Effector memory CD4-positive, alpha-beta T cell (primary cell): ENCODE results near the gene FAM3A.

ENCODE experiments used
- DNase-seq, 3 donors: peaks; one replicate each; pipeline ENCODE4 v3.0.0-alpha.2; 2020
- H3K27ac ChIP-seq: 2 replicates; pipeline ENCODE4 v1.7.0; 2013; ENCODE audit warnings: mild to moderate bottlenecking, low read length, moderate library complexity; ENCODE audit not compliant: insufficient read depth, poor library complexity, severe bottlenecking
- H3K27me3 ChIP-seq: replicated peaks from 2 replicates; pipeline ENCODE4 v1.7.0; 2013; ENCODE audit warnings: mild to moderate bottlenecking, low read length; ENCODE audit not compliant: insufficient read depth, control insufficient read depth, poor library complexity, severe bottlenecking
- H3K36me3 ChIP-seq: 2 replicates; pipeline ENCODE4 v1.7.0; 2013; ENCODE audit warnings: mild to moderate bottlenecking, low read length, moderate library complexity; ENCODE audit not compliant: control insufficient read depth, insufficient read depth
- H3K4me1 ChIP-seq: 2 replicates; pipeline ENCODE4 v1.7.0; 2013; ENCODE audit warnings: low read length, mild to moderate bottlenecking; ENCODE audit not compliant: control insufficient read depth, insufficient read depth, poor library complexity, severe bottlenecking
- H3K4me3 ChIP-seq: 2 replicates; pipeline ENCODE4 v1.7.0; 2013; ENCODE audit warnings: low read length, low read depth, mild to moderate bottlenecking; ENCODE audit not compliant: insufficient read depth, poor library complexity, severe bottlenecking
- H3K9me3 ChIP-seq: 2 replicates; pipeline ENCODE4 v1.7.0; 2013; ENCODE audit warnings: mild to moderate bottlenecking, low read length, moderate library complexity; ENCODE audit not compliant: control insufficient read depth

Gene FAM3A

GRCh38 chrX:154488336-154489075 is 27.5 kb downstream of the FAM3A start:
- H3K27me3 ChIP-seq, result no peaks in the 10 kb centered on the region
- peaks cover 10% of the 10 kb centered on the region for H3K4me1 ChIP-seq
- H3K4me3 ChIP-seq, result no peak overlapping the region
- H3K9me3 ChIP-seq, result no peaks in the 10 kb centered on the region
- DNase-seq, result no peak
- no peaks in the 10 kb centered on the region for H3K36me3 ChIP-seq
- H3K27ac ChIP-seq, result no peak overlapping the region

GRCh38 chrX:154487518-154488290 is 28.3 kb downstream of the FAM3A start:
- H3K4me3 ChIP-seq, result no peak overlapping the region
- DNase-seq, result no peak
- H3K27me3 ChIP-seq, result no peaks in the 10 kb centered on the region
- H3K4me1 ChIP-seq, result peaks cover 10% of the 10 kb centered on the region
- no peaks in the 10 kb centered on the region for H3K9me3 ChIP-seq
- peak overlapping the region; percentile 32 for H3K27ac ChIP-seq
- no peaks in the 10 kb centered on the region for H3K36me3 ChIP-seq

GRCh38 chrX:154486396-154487207 is 29.4 kb downstream of the FAM3A start, which contains the start of gene UBL4A:
Gene UBL4A, minus strand, starts transcription at chrX:154486615. Its CDS starts 31 bp downstream, at chrX:154486584.
- Histone ChIP-seq H3K36me3 (no peaks in the 10 kb centered on the region), H3K4me3 (peak within 1 kb of the TSS; percentile 46), H3K9me3 (no peaks in the 10 kb centered on the region), H3K27ac (peak within 1 kb of the TSS; percentile 58), H3K27me3 (no peaks in the 10 kb centered on the region), H3K4me1 (peaks cover 10% of the 10 kb centered on the region)
- peak; percentile 34 to 45 (median 40) for DNase-seq

GRCh38 chrX:154486052-154486395 is 30.0 kb downstream of the FAM3A start:
- Histone ChIP-seq H3K27ac (peak overlapping the region; percentile 58), H3K36me3 (no peaks in the 10 kb centered on the region), H3K9me3 (no peaks in the 10 kb centered on the region), H3K4me3 (peak overlapping the region; percentile 46), H3K27me3 (no peaks in the 10 kb centered on the region), H3K4me1 (peaks cover 10% of the 10 kb centered on the region)
- DNase-seq, result peak; percentile 19 to 28 (median 21)

GRCh38 chrX:154485150-154486051 is 30.6 kb downstream of the FAM3A start:
- no peaks in the 10 kb centered on the region for H3K27me3 ChIP-seq
- H3K27ac ChIP-seq, result peak overlapping the region; percentile 58
- DNase-seq, result no peak
- peak overlapping the region; percentile 46 for H3K4me3 ChIP-seq
- no peaks in the 10 kb centered on the region for H3K36me3 ChIP-seq
- H3K4me1 ChIP-seq, result peaks cover 10% of the 10 kb centered on the region
- no peaks in the 10 kb centered on the region for H3K9me3 ChIP-seq

- Histone ChIP-seq H3K36me3 (no peaks in the 10 kb centered on the region), H3K4me3 (no peak overlapping the region), H3K27ac (no peak overlapping the region), H3K27me3 (no peaks in the 10 kb centered on the region), H3K9me3 (no peaks in the 10 kb centered on the region), H3K4me1 (peaks cover 11% of the 10 kb centered on the region)
- DNase-seq, result no peak
Observed at GRCh38 chrX:154484255-154485149, 31.5 kb downstream of the FAM3A start.

GRCh38 chrX:154483325-154483724 is 32.7 kb downstream of the FAM3A start:
- peaks cover 12% of the 10 kb centered on the region for H3K4me1 ChIP-seq
- H3K9me3 ChIP-seq, result no peaks in the 10 kb centered on the region
- H3K4me3 ChIP-seq, result no peak overlapping the region
- no peak overlapping the region for H3K27ac ChIP-seq
- no peaks in the 10 kb centered on the region for H3K27me3 ChIP-seq
- no peaks in the 10 kb centered on the region for H3K36me3 ChIP-seq
- DNase-seq, result no peak

GRCh38 chrX:154482786-154483185 is 33.2 kb downstream of the FAM3A start:
- Histone ChIP-seq H3K9me3 (no peaks in the 10 kb centered on the region), H3K4me1 (peaks cover 12% of the 10 kb centered on the region), H3K27me3 (no peaks in the 10 kb centered on the region), H3K4me3 (no peak overlapping the region), H3K36me3 (no peaks in the 10 kb centered on the region), H3K27ac (no peak overlapping the region)
- no peak for DNase-seq
